ENCODE measurements around the gene MARCHF11. TPM values are rescaled to one million over a fixed set of nuclear protein-coding genes. Genes with fewer than 3 reads are reported as not detected.

MARCHF11 gene
- total RNA-seq, 4 donors from 2014 or later = not detected

GRCh38 chr5:16143361-16144049 lies 36.1 kb downstream of the MARCHF11 start:
- no peak overlapping the region for H3K27ac ChIP-seq
- 56 to 68% methylated on average over 5 of the region's 5 CpGs for WGBS, 2 donors
- no peaks in the 10 kb centered on the region for H3K36me3 ChIP-seq
- no peaks in the 10 kb centered on the region for H3K4me1 ChIP-seq
- H3K9me3 ChIP-seq = peaks cover 0 to 4% (median 0%) of the 10 kb centered on the region in 4 donors
- DNase-seq (ENCODE audit: low spot score in 2 of 2) = no peak
- no peaks in the 10 kb centered on the region for H3K27me3 ChIP-seq
- no peak for TF ChIP-seq EP300 (IDR thresholded peaks at IDR 0.05)
- no peak for TF ChIP-seq CTCF (IDR thresholded peaks at IDR 0.05)
- TF ChIP-seq POLR2A (IDR thresholded peaks at IDR 0.05) = no peak
- H3K4me3 ChIP-seq = no peak overlapping the region

DNA sequence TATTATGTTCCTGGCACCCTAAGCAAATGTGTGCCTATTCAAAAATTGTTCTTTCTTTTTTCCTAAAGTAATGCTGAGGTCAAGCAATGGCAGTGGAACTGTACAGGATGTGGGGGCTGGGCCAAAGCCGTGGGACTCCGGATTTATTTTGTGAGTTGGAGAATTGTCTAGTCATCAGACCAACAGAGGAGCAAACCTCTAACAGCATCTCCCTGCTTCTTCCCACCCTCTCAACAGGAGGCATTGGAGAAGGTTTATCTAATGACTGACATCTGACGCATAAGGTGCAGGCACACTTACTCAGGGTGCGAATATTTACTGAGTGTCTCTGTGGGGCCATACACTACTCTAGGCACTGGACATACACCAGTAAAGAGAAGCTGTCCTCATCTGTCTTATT lies 38.6 kb downstream of the MARCHF11 start:
- TF ChIP-seq CTCF (IDR thresholded peaks at IDR 0.05) (no peak), EP300 (IDR thresholded peaks at IDR 0.05) (no peak)
- H3K9me3 ChIP-seq = peaks cover 0 to 14% (median 0%) of the 10 kb centered on the region in 4 donors
- no peak for DNase-seq (ENCODE audit: low spot score in 2 of 2)
- 56 to 66% methylated on average over 4 of the region's 4 CpGs for WGBS, 2 donors
- no peak overlapping the region for H3K4me3 ChIP-seq
- no peaks in the 10 kb centered on the region for H3K4me1 ChIP-seq
- no peak overlapping the region for H3K27ac ChIP-seq
- no peaks in the 10 kb centered on the region for H3K27me3 ChIP-seq
- H3K36me3 ChIP-seq = no peaks in the 10 kb centered on the region

- Histone ChIP-seq H3K9me3 (peaks cover 0 to 14% (median 0%) of the 10 kb centered on the region in 4 donors), H3K27me3 (no peaks in the 10 kb centered on the region), H3K36me3 (no peaks in the 10 kb centered on the region), H3K27ac (no peak overlapping the region), H3K4me1 (no peaks in the 10 kb centered on the region), H3K4me3 (no peak overlapping the region)
- TF ChIP-seq POLR2A (IDR thresholded peaks at IDR 0.05) (no peak), EP300 (IDR thresholded peaks at IDR 0.05) (no peak), CTCF (IDR thresholded peaks at IDR 0.05) (no peak)
- no peak for DNase-seq (ENCODE audit: low spot score in 2 of 2)
- 56 to 59% methylated on average over 3 of the region's 3 CpGs for WGBS, 2 donors
Observed at GRCh38 chr5:16140417-16140816, 39.2 kb downstream of the MARCHF11 start.

- Histone ChIP-seq H3K36me3 (no peaks in the 10 kb centered on the region), H3K27me3 (no peaks in the 10 kb centered on the region), H3K9me3 (peaks cover 0 to 18% (median 0%) of the 10 kb centered on the region in 4 donors), H3K27ac (no peak overlapping the region), H3K4me1 (no peaks in the 10 kb centered on the region), H3K4me3 (no peak overlapping the region)
- TF ChIP-seq EP300 (IDR thresholded peaks at IDR 0.05) = no peak
- TF ChIP-seq POLR2A (IDR thresholded peaks at IDR 0.05) = no peak
- no peak for DNase-seq (ENCODE audit: low spot score in 2 of 2)
Observed at GRCh38 chr5:16137177-16137576, 42.4 kb downstream of the MARCHF11 start.

DNA sequence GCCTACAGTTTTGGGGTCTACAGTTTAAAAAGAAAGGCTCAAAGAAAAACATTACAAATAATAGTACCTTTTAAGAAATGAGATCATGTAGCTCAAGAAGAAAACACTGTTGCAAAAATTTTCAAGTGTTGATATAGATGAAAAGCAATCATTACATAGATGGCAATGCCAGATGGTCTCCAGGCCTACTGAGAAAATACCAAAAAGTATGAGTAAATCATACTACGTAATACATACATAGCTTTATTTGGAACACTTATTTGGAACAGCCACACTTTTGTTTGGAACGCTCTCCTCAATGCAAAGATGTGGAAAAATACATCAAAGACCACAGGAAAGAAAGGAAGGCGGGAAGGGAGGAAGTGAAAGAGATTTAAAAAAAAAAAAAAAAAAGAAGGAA lies 44.1 kb downstream of the MARCHF11 start:
- H3K4me1 ChIP-seq = no peaks in the 10 kb centered on the region
- no peak overlapping the region for H3K27ac ChIP-seq
- no peak overlapping the region for H3K4me3 ChIP-seq
- TF ChIP-seq EP300 (IDR thresholded peaks at IDR 0.05) (no peak), POLR2A (IDR thresholded peaks at IDR 0.05) (no peak)
- DNase-seq (ENCODE audit: low spot score in 2 of 2) = no peak
- no peaks in the 10 kb centered on the region for H3K27me3 ChIP-seq
- peaks cover 0 to 18% (median 0%) of the 10 kb centered on the region in 4 donors for H3K9me3 ChIP-seq
- no peaks in the 10 kb centered on the region for H3K36me3 ChIP-seq
- 61 to 69% methylated on average over 3 of the region's 3 CpGs for WGBS, 2 donors

DNA sequence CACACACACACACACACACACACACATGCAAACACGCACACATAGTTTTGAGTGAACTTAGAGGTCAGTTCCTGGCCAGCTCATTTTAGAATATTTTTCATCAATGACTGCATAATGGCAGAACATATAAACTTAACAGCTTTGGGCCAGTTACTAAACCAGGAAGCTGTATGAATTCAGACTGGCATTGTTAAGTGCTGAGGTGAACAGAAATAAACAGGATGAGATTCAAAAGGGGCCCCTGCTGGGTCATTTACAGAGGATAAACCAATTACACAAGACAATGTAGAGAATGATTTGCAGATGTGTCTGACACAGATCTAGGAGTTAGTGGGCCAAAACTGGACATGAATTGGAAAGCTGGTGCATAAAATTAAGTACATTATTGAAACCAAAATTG lies 44.6 kb downstream of the MARCHF11 start:
- H3K27ac ChIP-seq = no peak overlapping the region
- no peaks in the 10 kb centered on the region for H3K36me3 ChIP-seq
- H3K27me3 ChIP-seq = no peaks in the 10 kb centered on the region
- peaks cover 0 to 18% (median 0%) of the 10 kb centered on the region in 4 donors for H3K9me3 ChIP-seq
- H3K4me3 ChIP-seq = no peak overlapping the region
- no peak for TF ChIP-seq CTCF (IDR thresholded peaks at IDR 0.05)
- no peak for TF ChIP-seq POLR2A (IDR thresholded peaks at IDR 0.05)
- no peak for TF ChIP-seq EP300 (IDR thresholded peaks at IDR 0.05)
- no peak for DNase-seq (ENCODE audit: low spot score in 2 of 2)
- no peaks in the 10 kb centered on the region for H3K4me1 ChIP-seq
- 24 to 43% methylated on average over 1 of the region's 1 CpG for WGBS, 2 donors
